Endothelial cell (in vitro differentiated cells): ENCODE data around the gene ARFGAP1. TPM values are rescaled to one million over a fixed set of nuclear protein-coding genes. Genes with fewer than 3 reads are reported as not detected.

Source experiments
- DNase-seq: peaks from one replicate; pipeline ENCODE4 v3.0.0; 2021; ENCODE audit warnings: low spot score
- H3K27ac Mint-ChIP-seq: one replicate; pipeline ENCODE4 v1.8.0; 2021; ENCODE audit warnings: mixed read lengths, inconsistent platforms; ENCODE audit not compliant: unreplicated experiment
- H3K27me3 Mint-ChIP-seq: one replicate; pipeline ENCODE4 v1.8.0; 2021; ENCODE audit warnings: mild to moderate bottlenecking, moderate library complexity, mixed read lengths, inconsistent platforms; ENCODE audit not compliant: unreplicated experiment
- H3K36me3 Mint-ChIP-seq: one replicate; pipeline ENCODE4 v1.8.0; 2021; ENCODE audit warnings: mild to moderate bottlenecking, low read depth, mixed read lengths, inconsistent platforms; ENCODE audit not compliant: unreplicated experiment
- H3K4me1 Mint-ChIP-seq: one replicate; pipeline ENCODE4 v1.8.0; 2021; ENCODE audit warnings: mild to moderate bottlenecking, mixed read lengths, inconsistent platforms; ENCODE audit not compliant: unreplicated experiment
- H3K4me3 Mint-ChIP-seq: one replicate; pipeline ENCODE4 v1.8.0; 2021; ENCODE audit warnings: mild to moderate bottlenecking, mixed read lengths, inconsistent platforms; ENCODE audit not compliant: unreplicated experiment
- H3K9me3 Mint-ChIP-seq: one replicate; pipeline ENCODE4 v1.8.0; 2021; ENCODE audit warnings: mixed read lengths, inconsistent platforms; ENCODE audit not compliant: unreplicated experiment
- CTCF ChIP-seq: fragments of 200-600 bp; sonication (generic); IDR thresholded peaks from one replicate; pipeline ENCODE4 v1.5.0; 2021; ENCODE audit warnings: antibody characterized with exemption; ENCODE audit not compliant: unreplicated experiment
- total RNA-seq: library from RNA; stranded (reverse); fragmentation: NEBNext Ultra II Directional; extraction: Animal tissue kit (Norgen Biotek cat#: 25700); gene quantifications from one replicate; pipeline ENCODE4 v1.2.1, GENCODE V29; 2021; ENCODE audit not compliant: unreplicated experiment

Gene ARFGAP1
- total RNA-seq, 1 donor from 2014 or later: 106 TPM

GRCh38 chr20:63328026-63328700 is 55.5 kb downstream of the ARFGAP1 start:
- no peak for DNase-seq
- Mint-ChIP-seq H3K27ac (no peak overlapping the region), H3K36me3 (peaks cover 10% of the 10 kb centered on the region), H3K4me3 (no peak overlapping the region), H3K27me3 (no peaks in the 10 kb centered on the region), H3K4me1 (peaks cover 7% of the 10 kb centered on the region), H3K9me3 (peaks cover 8% of the 10 kb centered on the region)
- no peak for TF ChIP-seq CTCF

GRCh38 chr20:63328718-63329275 is 56.2 kb downstream of the ARFGAP1 start:
- H3K27me3 Mint-ChIP-seq: no peaks in the 10 kb centered on the region
- peaks cover 5% of the 10 kb centered on the region for H3K4me1 Mint-ChIP-seq
- peaks cover 8% of the 10 kb centered on the region for H3K9me3 Mint-ChIP-seq
- no peak for TF ChIP-seq CTCF
- H3K27ac Mint-ChIP-seq: no peak overlapping the region
- no peak overlapping the region for H3K4me3 Mint-ChIP-seq
- H3K36me3 Mint-ChIP-seq: peaks cover 5% of the 10 kb centered on the region
- no peak for DNase-seq

- H3K27me3 Mint-ChIP-seq: peaks cover 3% of the 10 kb centered on the region
- no peak overlapping the region for H3K4me3 Mint-ChIP-seq
- H3K36me3 Mint-ChIP-seq: peaks cover 4% of the 10 kb centered on the region
- peaks cover 5% of the 10 kb centered on the region for H3K4me1 Mint-ChIP-seq
- no peak for TF ChIP-seq CTCF
- no peak overlapping the region for H3K27ac Mint-ChIP-seq
- peaks cover 8% of the 10 kb centered on the region for H3K9me3 Mint-ChIP-seq
- no peak for DNase-seq
Measured at GRCh38 chr20:63329331-63330083, 56.9 kb downstream of the ARFGAP1 start.

- TF ChIP-seq CTCF: no peak
- H3K4me3 Mint-ChIP-seq: no peak overlapping the region
- H3K36me3 Mint-ChIP-seq: peaks cover 4% of the 10 kb centered on the region
- H3K27ac Mint-ChIP-seq: no peak overlapping the region
- peaks cover 8% of the 10 kb centered on the region for H3K9me3 Mint-ChIP-seq
- H3K27me3 Mint-ChIP-seq: peaks cover 5% of the 10 kb centered on the region
- DNase-seq: no peak
- peaks cover 9% of the 10 kb centered on the region for H3K4me1 Mint-ChIP-seq
Measured at GRCh38 chr20:63330084-63330760, 57.6 kb downstream of the ARFGAP1 start.
